Gastroesophageal sphincter (tissue), 3 donors: ENCODE results near the gene MS4A4E.

Source experiments
- CTCF ChIP-seq, 4 experiments: fragments of 200-600 bp in 2 of 4; fragments of 450-650 bp in 2 of 4; sonication (generic) in 1 of 4; IDR thresholded peaks; one replicate each; pipeline ENCODE4 v1.5.1; 2017 to 2019; ENCODE audit warnings: antibody characterized with exemption in 4 of 4, mild to moderate bottlenecking in 2 of 4, moderate library complexity in 2 of 4
- POLR2AphosphoS5 ChIP-seq: sonication (generic); formaldehyde crosslinking; IDR thresholded peaks from one replicate; pipeline ENCODE4 v1.6.1; 2017; ENCODE audit warnings: antibody characterized with exemption

- no peak for TF ChIP-seq CTCF (IDR thresholded peaks at IDR 0.05)
- TF ChIP-seq POLR2AphosphoS5: no peak
These were observed 81.2 kb downstream of the MS4A4E start for GRCh38 chr11:60161766-60162165.
